H9 (cell line): Measurements from ENCODE around the gene DMTF1. TPM values are rescaled to one million over a fixed set of nuclear protein-coding genes. Genes with fewer than 3 reads are reported as not detected.

Source experiments
- DNase-seq: peaks from one replicate; pipeline ENCODE4 v3.0.0-alpha.2; 2017
- H2AFZ ChIP-seq: one replicate; pipeline ENCODE4 v1.6.1; 2013; ENCODE audit warnings: mild to moderate bottlenecking, low read length, control low read depth, moderate library complexity
- H2AK5ac ChIP-seq: 2 replicates; pipeline ENCODE4 v1.6.1; 2013; ENCODE audit warnings: low read length, control low read depth, mixed read lengths; ENCODE audit not compliant: insufficient read length
- H2BK120ac ChIP-seq: one replicate; pipeline ENCODE4 v1.6.1; 2013; ENCODE audit warnings: low read depth, mild to moderate bottlenecking, low read length, control low read depth, inconsistent platforms; ENCODE audit not compliant: poor library complexity, severe bottlenecking
- H2BK12ac ChIP-seq: 2 replicates; pipeline ENCODE4 v1.6.1; 2013; ENCODE audit warnings: low read length, control low read depth, mixed read lengths, low read depth; ENCODE audit not compliant: insufficient read length
- H2BK15ac ChIP-seq: 2 replicates; pipeline ENCODE4 v1.6.1; 2013; ENCODE audit warnings: low read depth, low read length, control low read depth
- H2BK20ac ChIP-seq: one replicate; pipeline ENCODE4 v1.6.1; 2013; ENCODE audit warnings: low read depth, mild to moderate bottlenecking, low read length, control low read depth, inconsistent platforms; ENCODE audit not compliant: poor library complexity, severe bottlenecking
- H2BK5ac ChIP-seq: 2 replicates; pipeline ENCODE4 v1.6.1; 2013; ENCODE audit warnings: low read length, control low read depth, mixed read lengths; ENCODE audit not compliant: insufficient read length
- H3K14ac ChIP-seq: 2 replicates; pipeline ENCODE4 v1.6.1; 2013; ENCODE audit warnings: low read length, control low read depth; ENCODE audit not compliant: insufficient read depth
- H3K18ac ChIP-seq: 2 replicates; pipeline ENCODE4 v1.6.1; 2013; ENCODE audit warnings: low read depth, mild to moderate bottlenecking, mixed read lengths, low read length, control low read depth; ENCODE audit not compliant: insufficient read length
- H3K23ac ChIP-seq: 2 replicates; pipeline ENCODE4 v1.6.1; 2013; ENCODE audit warnings: low read length, control low read depth, mixed read lengths, low read depth; ENCODE audit not compliant: insufficient read length
- H3K23me2 ChIP-seq: 2 replicates; pipeline ENCODE4 v1.6.1; 2013; ENCODE audit warnings: low read depth, mild to moderate bottlenecking, mixed read lengths, low read length, control low read depth; ENCODE audit not compliant: insufficient read length, poor library complexity, severe bottlenecking
- H3K27ac ChIP-seq: 2 replicates; pipeline ENCODE4 v1.5.1; 2013; ENCODE audit warnings: low read length, control low read depth, mixed read lengths, low read depth; ENCODE audit not compliant: insufficient read length
- H3K27me3 ChIP-seq: 2 replicates; pipeline ENCODE4 v1.6.1; 2013; ENCODE audit warnings: low read length, control low read depth, inconsistent platforms; ENCODE audit not compliant: insufficient read depth
- H3K4ac ChIP-seq: 2 replicates; pipeline ENCODE4 v1.6.1; 2013; ENCODE audit warnings: low read depth, mild to moderate bottlenecking, control low read depth, inconsistent platforms, low read length, moderate library complexity
- H3K4me1 ChIP-seq: 2 replicates; pipeline ENCODE4 v1.6.1; 2013; ENCODE audit warnings: low read length, control low read depth, inconsistent platforms; ENCODE audit not compliant: insufficient read depth
- H3K4me2 ChIP-seq: 2 replicates; pipeline ENCODE4 v1.6.1; 2013; ENCODE audit warnings: low read length, control low read depth, mixed read lengths; ENCODE audit not compliant: insufficient read length, insufficient read depth
- H3K56ac ChIP-seq: 2 replicates; pipeline ENCODE4 v1.6.1; 2013; ENCODE audit warnings: low read depth, mild to moderate bottlenecking, mixed read lengths, low read length, control low read depth; ENCODE audit not compliant: insufficient read length
- H3K79me1 ChIP-seq: 2 replicates; pipeline ENCODE4 v1.6.1; 2013; ENCODE audit warnings: low read depth, mild to moderate bottlenecking, moderate library complexity, low read length, control low read depth, inconsistent platforms; ENCODE audit not compliant: insufficient read depth, poor library complexity, severe bottlenecking
- H3K79me2 ChIP-seq: 2 replicates; pipeline ENCODE4 v1.6.1; 2013; ENCODE audit warnings: low read length, control low read depth, inconsistent platforms; ENCODE audit not compliant: insufficient read depth
- H3K9ac ChIP-seq: 2 replicates; pipeline ENCODE4 v1.6.1; 2013; ENCODE audit warnings: low read length, control low read depth, mixed read lengths; ENCODE audit not compliant: insufficient read length; ENCODE audit errors: extremely low read depth
- H3K9me3 ChIP-seq: one replicate; pipeline ENCODE4 v1.6.1; 2013; ENCODE audit warnings: low read depth, low read length, inconsistent platforms; ENCODE audit not compliant: control insufficient read depth
- H3T11ph ChIP-seq: one replicate; pipeline ENCODE4 v1.6.1; 2013; ENCODE audit warnings: mild to moderate bottlenecking, low read length, control low read depth, inconsistent platforms
- H4K20me1 ChIP-seq: one replicate; pipeline ENCODE4 v1.6.1; 2013; ENCODE audit not compliant: control insufficient read depth, insufficient read length, insufficient read depth
- H4K5ac ChIP-seq: 2 replicates; pipeline ENCODE4 v1.6.1; 2013; ENCODE audit warnings: low read depth, mild to moderate bottlenecking, mixed read lengths, low read length, control low read depth; ENCODE audit not compliant: insufficient read length
- H4K8ac ChIP-seq: replicated peaks from 2 replicates; pipeline ENCODE4 v1.6.1; 2013; ENCODE audit warnings: low read length, control low read depth, mixed read lengths, low read depth; ENCODE audit not compliant: insufficient read length
- H4K91ac ChIP-seq: 2 replicates; pipeline ENCODE4 v1.6.1; 2013; ENCODE audit warnings: low read depth, mild to moderate bottlenecking, moderate library complexity, mixed read lengths, low read length, control low read depth; ENCODE audit not compliant: insufficient read length
- H3K27ac Mint-ChIP-seq, 3 experiments: 2 replicates in 2 of 3; 3 replicates in 1 of 3; pipeline ENCODE4 v1.8.0; 2020 to 2021; ENCODE audit warnings: mixed read lengths in 3 of 3, mild to moderate bottlenecking in 1 of 3, moderate library complexity in 1 of 3
- H3K27me3 Mint-ChIP-seq: 2 replicates; pipeline ENCODE4 v1.8.0; 2021; ENCODE audit warnings: low read depth, mild to moderate bottlenecking, moderate library complexity, mixed read lengths
- H3K36me3 Mint-ChIP-seq, 3 experiments: 2 replicates in 2 of 3; 3 replicates in 1 of 3; pipeline ENCODE4 v1.8.0; 2020 to 2021; ENCODE audit warnings: low read depth in 3 of 3, mixed read lengths in 3 of 3; ENCODE audit not compliant: insufficient read depth in 1 of 3
- H3K4me1 Mint-ChIP-seq, 2 experiments: 2 replicates each; pipeline ENCODE4 v1.8.0; 2020; ENCODE audit warnings: mixed read lengths in 2 of 2
- H3K4me3 Mint-ChIP-seq, 2 experiments: 2 replicates in 1 of 2; 3 replicates in 1 of 2; pipeline ENCODE4 v1.8.0; 2020 to 2021; ENCODE audit warnings: mild to moderate bottlenecking in 2 of 2, mixed read lengths in 2 of 2, moderate library complexity in 1 of 2
- H3K9me3 Mint-ChIP-seq, 2 experiments: 2 replicates in 1 of 2; 3 replicates in 1 of 2; pipeline ENCODE4 v1.8.0; 2020; ENCODE audit warnings: mild to moderate bottlenecking in 2 of 2, mixed read lengths in 2 of 2, moderate library complexity in 1 of 2
- WGBS: extraction: QIAGEN DNeasy Blood & Tissue Kit; methylation state at CpG from one replicate; pipeline ENCODE4 v1.1.7; 2013; ENCODE audit warnings: missing lambda C conversion rate, low lambda C conversion rate, mixed read lengths; ENCODE audit not compliant: insufficient read length; ENCODE audit errors: extremely low coverage; 5-methylcytosine and 5-hydroxymethylcytosine counted together
- total RNA-seq: library from RNA; stranded (reverse); gene quantifications from 2 replicates; pipeline ENCODE4 v1.2.1, GENCODE V29; 2021
- TF ChIP-seq, protein P1 (sequence below): fragments of 200-600 bp; sonication (generic); conservative IDR thresholded peaks from 3 replicates; pipeline ENCODE4 v1.8.0; 2021; ENCODE audit warnings: antibody characterized with exemption, mild to moderate bottlenecking

DMTF1 gene
- total RNA-seq, 1 experiment from 2014 or later = 111 TPM

GRCh38 chr7:87119581-87119980 is 32.7 kb upstream of the DMTF1 start:
- TF ChIP-seq, protein P1, sequence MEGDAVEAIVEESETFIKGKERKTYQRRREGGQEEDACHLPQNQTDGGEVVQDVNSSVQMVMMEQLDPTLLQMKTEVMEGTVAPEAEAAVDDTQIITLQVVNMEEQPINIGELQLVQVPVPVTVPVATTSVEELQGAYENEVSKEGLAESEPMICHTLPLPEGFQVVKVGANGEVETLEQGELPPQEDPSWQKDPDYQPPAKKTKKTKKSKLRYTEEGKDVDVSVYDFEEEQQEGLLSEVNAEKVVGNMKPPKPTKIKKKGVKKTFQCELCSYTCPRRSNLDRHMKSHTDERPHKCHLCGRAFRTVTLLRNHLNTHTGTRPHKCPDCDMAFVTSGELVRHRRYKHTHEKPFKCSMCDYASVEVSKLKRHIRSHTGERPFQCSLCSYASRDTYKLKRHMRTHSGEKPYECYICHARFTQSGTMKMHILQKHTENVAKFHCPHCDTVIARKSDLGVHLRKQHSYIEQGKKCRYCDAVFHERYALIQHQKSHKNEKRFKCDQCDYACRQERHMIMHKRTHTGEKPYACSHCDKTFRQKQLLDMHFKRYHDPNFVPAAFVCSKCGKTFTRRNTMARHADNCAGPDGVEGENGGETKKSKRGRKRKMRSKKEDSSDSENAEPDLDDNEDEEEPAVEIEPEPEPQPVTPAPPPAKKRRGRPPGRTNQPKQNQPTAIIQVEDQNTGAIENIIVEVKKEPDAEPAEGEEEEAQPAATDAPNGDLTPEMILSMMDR = no peak
- H2BK120ac ChIP-seq = no peak overlapping the region
- H3K56ac ChIP-seq = no peak overlapping the region
- no peak overlapping the region for H3K14ac ChIP-seq
- H3K9me3 ChIP-seq = no peaks in the 10 kb centered on the region
- no peak overlapping the region for H2BK5ac ChIP-seq
- Mint-ChIP-seq H3K9me3 (peaks cover under 1 to 4% of the 10 kb centered on the region in 2 experiments; a peak in 2 of 5 replicates), H3K27ac (no peak overlapping the region), H3K4me1 (no peaks in the 10 kb centered on the region), H3K4me3 (no peak overlapping the region), H3K36me3 (peaks cover 0 to under 1% (median 0%) of the 10 kb centered on the region in 3 experiments; a peak in 2 of 7 replicates), H3K27me3 (no peaks in the 10 kb centered on the region)
- H4K8ac ChIP-seq = no peak overlapping the region
- H3K4ac ChIP-seq = no peak overlapping the region
- H3K79me2 ChIP-seq = no peaks in the 10 kb centered on the region
- no peaks in the 10 kb centered on the region for H3K4me1 ChIP-seq
- H3K79me1 ChIP-seq = no peaks in the 10 kb centered on the region
- H4K5ac ChIP-seq = no peak overlapping the region
- no peak overlapping the region for H2BK12ac ChIP-seq
- H2AFZ ChIP-seq = no peak overlapping the region
- no peak overlapping the region for H2AK5ac ChIP-seq
- no peak overlapping the region for H3K23ac ChIP-seq
- H3K18ac ChIP-seq = no peak overlapping the region
- no peak for DNase-seq
- no peak overlapping the region for H2BK20ac ChIP-seq
- H3T11ph ChIP-seq = no peak overlapping the region
- H4K20me1 ChIP-seq = no peaks in the 10 kb centered on the region
- no peak overlapping the region for H3K27ac ChIP-seq
- no peak overlapping the region for H3K4me2 ChIP-seq
- no peak overlapping the region for H4K91ac ChIP-seq
- H2BK15ac ChIP-seq = no peak overlapping the region
- no peaks in the 10 kb centered on the region for H3K23me2 ChIP-seq
- no peak overlapping the region for H3K9ac ChIP-seq
- no peaks in the 10 kb centered on the region for H3K27me3 ChIP-seq
- no CpG with 5 or more reads among the region's 2 CpGs for WGBS
